GM23338 (cell line): ENCODE results near the gene ADCY3. TPM values are rescaled to one million over a fixed set of nuclear protein-coding genes. Genes with fewer than 3 reads are reported as not detected.

Experiments
- ATAC-seq: fragments of 200-7000 bp; cut with Tn5 transposase; 3 replicates; pipeline ENCODE4 v1.9.1; 2020
- DNase-seq: peaks from one replicate; pipeline ENCODE4 v3.0.0-alpha.2; 2015; ENCODE audit warnings: low spot score
- H2AFZ ChIP-seq: fragments of 200-600 bp; sonication (generic); 2 replicates; pipeline ENCODE4 v1.8.0; 2016; ENCODE audit warnings: antibody characterized with exemption, mild to moderate bottlenecking, moderate library complexity
- H3F3A ChIP-seq: fragments of 200-600 bp; sonication (generic); replicated peaks from 2 replicates; pipeline ENCODE4 v1.8.0; 2017; ENCODE audit warnings: antibody characterized with exemption, mixed run types, low read depth
- H3K27ac ChIP-seq: fragments of 200-600 bp; sonication (generic); 2 replicates; pipeline ENCODE4 v1.6.1; 2016; ENCODE audit warnings: low read depth
- H3K27me3 ChIP-seq: fragments of 200-600 bp; sonication (generic); 2 replicates; pipeline ENCODE4 v1.8.0; 2016; ENCODE audit warnings: mild to moderate bottlenecking, mixed run types, moderate library complexity; ENCODE audit not compliant: insufficient read depth
- H3K36me3 ChIP-seq: fragments of 200-600 bp; sonication (generic); 2 replicates; pipeline ENCODE4 v1.8.0; 2016; ENCODE audit warnings: mild to moderate bottlenecking; ENCODE audit not compliant: insufficient read depth
- H3K4me1 ChIP-seq: fragments of 200-600 bp; sonication (generic); 2 replicates; pipeline ENCODE4 v1.8.0; 2016; ENCODE audit warnings: mild to moderate bottlenecking, moderate library complexity; ENCODE audit not compliant: insufficient read depth
- H3K4me2 ChIP-seq: fragments of 200-600 bp; sonication (generic); 2 replicates; pipeline ENCODE4 v1.7.1; 2017; ENCODE audit warnings: mixed run types
- H3K4me3 ChIP-seq: fragments of 200-600 bp; sonication (generic); 2 replicates; pipeline ENCODE4 v1.6.1; 2016; ENCODE audit warnings: mixed run types
- H3K79me2 ChIP-seq: fragments of 200-600 bp; sonication (generic); replicated peaks from 2 replicates; pipeline ENCODE4 v1.8.0; 2017; ENCODE audit warnings: mild to moderate bottlenecking; ENCODE audit not compliant: insufficient read depth
- H3K9me2 ChIP-seq: fragments of 200-600 bp; sonication (generic); 2 replicates; pipeline ENCODE4 v1.8.0; 2017; ENCODE audit not compliant: insufficient read depth
- H4K20me1 ChIP-seq: fragments of 200-600 bp; sonication (generic); replicated peaks from 2 replicates; pipeline ENCODE4 v1.8.0; 2017; ENCODE audit warnings: mild to moderate bottlenecking; ENCODE audit not compliant: insufficient read depth
- H3K27ac Mint-ChIP-seq: 2 replicates; pipeline ENCODE4 v1.8.0; 2020; ENCODE audit warnings: inconsistent platforms, mild to moderate bottlenecking, moderate library complexity, mixed read lengths
- H3K27me3 Mint-ChIP-seq: 3 replicates; pipeline ENCODE4 v1.8.0; 2022; ENCODE audit warnings: low read depth, mild to moderate bottlenecking, moderate library complexity, mixed read lengths, inconsistent platforms; ENCODE audit not compliant: insufficient read depth, poor library complexity
- H3K36me3 Mint-ChIP-seq: 3 replicates; pipeline ENCODE4 v1.8.0; 2021; ENCODE audit warnings: low read depth, mild to moderate bottlenecking, inconsistent platforms, moderate library complexity, mixed read lengths
- H3K4me1 Mint-ChIP-seq: 3 replicates; pipeline ENCODE4 v1.8.0; 2020; ENCODE audit warnings: mild to moderate bottlenecking, inconsistent platforms, mixed read lengths
- H3K4me3 Mint-ChIP-seq: 3 replicates; pipeline ENCODE4 v1.8.0; 2021; ENCODE audit warnings: moderate library complexity, mild to moderate bottlenecking, inconsistent platforms, mixed read lengths
- H3K9me3 Mint-ChIP-seq: 3 replicates; pipeline ENCODE4 v1.8.0; 2020; ENCODE audit warnings: moderate library complexity, mild to moderate bottlenecking, inconsistent platforms, mixed read lengths
- CREB1 ChIP-seq: fragments of 250-450 bp; sonication (Bioruptor Pico); IDR thresholded peaks from 2 replicates; pipeline ENCODE4 v1.5.0; 2020; ENCODE audit warnings: low read depth, mild to moderate bottlenecking, moderate library complexity
- CTCF ChIP-seq, 2 experiments: fragments of 200-600 bp in 1 of 2; sonication (generic) in 1 of 2; conservative IDR thresholded peaks; 2 replicates each; pipeline versions ENCODE4 v1.5.1 to v1.6.1; 2016 to 2017; ENCODE audit warnings: antibody characterized with exemption in 2 of 2, low read depth in 2 of 2, mild to moderate bottlenecking in 2 of 2, moderate library complexity in 1 of 2
- ETS1 ChIP-seq: IDR thresholded peaks from 2 replicates; pipeline ENCODE4 v1.6.1; 2016; ENCODE audit warnings: antibody characterized with exemption
- EZH2 ChIP-seq: fragments of 200-600 bp; sonication (generic); IDR thresholded peaks from one replicate; pipeline ENCODE4 v1.8.0; 2017; ENCODE audit warnings: antibody characterized with exemption, mild to moderate bottlenecking, low read depth; ENCODE audit not compliant: unreplicated experiment
- EZH2phosphoT487 ChIP-seq: fragments of 200-600 bp; sonication (generic); IDR thresholded peaks from one replicate; pipeline ENCODE4 v1.8.1; 2018; ENCODE audit warnings: antibody characterized with exemption; ENCODE audit not compliant: unreplicated experiment
- JUNB ChIP-seq: IDR thresholded peaks from one replicate; pipeline ENCODE4 v1.6.1; 2016; ENCODE audit warnings: antibody characterized with exemption; ENCODE audit not compliant: unreplicated experiment
- NANOG ChIP-seq: IDR thresholded peaks from 2 replicates; pipeline ENCODE4 v1.6.1; 2016; ENCODE audit warnings: antibody characterized with exemption, borderline replicate concordance
- POLR2AphosphoS5 ChIP-seq: IDR thresholded peaks from 2 replicates; pipeline ENCODE4 v1.6.1; 2016; ENCODE audit warnings: antibody characterized with exemption, low read depth
- REST ChIP-seq: IDR thresholded peaks from one replicate; pipeline ENCODE4 v1.6.1; 2018; ENCODE audit warnings: antibody characterized with exemption; ENCODE audit not compliant: unreplicated experiment
- STAT1 ChIP-seq: IDR thresholded peaks from one replicate; pipeline ENCODE4 v1.6.1; 2016; ENCODE audit warnings: antibody characterized with exemption; ENCODE audit not compliant: unreplicated experiment
- ZNF114 ChIP-seq: fragments of 250-450 bp; sonication (Bioruptor Pico); IDR thresholded peaks from 2 replicates; pipeline ENCODE4 v1.5.0; 2020; ENCODE audit warnings: mild to moderate bottlenecking, moderate library complexity
- ZNF331 ChIP-seq: fragments of 250-450 bp; sonication (Bioruptor Pico); IDR thresholded peaks from 2 replicates; pipeline ENCODE4 v1.5.0; 2020; ENCODE audit warnings: low read depth, mild to moderate bottlenecking, moderate library complexity
- ZNF462 ChIP-seq: fragments of 250-450 bp; sonication (Bioruptor Pico); IDR thresholded peaks from 2 replicates; pipeline ENCODE4 v1.5.0; 2020; ENCODE audit warnings: mild to moderate bottlenecking, moderate library complexity
- polyA plus RNA-seq: library from polyadenylated mRNA; unstranded; fragments of >200 nt; fragmentation: Nextera tagmentation; extraction: Ambion mirVana; gene quantifications from 2 replicates; pipeline ENCODE4 v1.2.1, GENCODE V29; 2016
- total RNA-seq: library from RNA; depleted of rRNA; stranded (reverse); fragments of >200 nt; shearing (Covaris generic); gene quantifications from 2 replicates; pipeline ENCODE4 v1.2.3, GENCODE V29; 2014

The ADCY3 gene
- total and polyA plus RNA-seq, 2 experiments from 2014 or later = 9.7 to 32.4 TPM

- Histone ChIP-seq H3K27me3 (no peaks in the 10 kb centered on the region), H3K9me2 (no peaks in the 10 kb centered on the region), H3K4me2 (peak overlapping the region; percentile 94; the same call in 1 of the 2 replicates), H3K27ac (no peak overlapping the region), H2AFZ (no peak overlapping the region), H3K4me3 (no peak overlapping the region), H3K4me1 (peaks cover 27% of the 10 kb centered on the region), H3K36me3 (no peaks in the 10 kb centered on the region), H3K79me2 (peaks cover 30% of the 10 kb centered on the region), H4K20me1 (0 out of 2 replicates have a peak, but pooled peaks cover 12% of the 10 kb centered on the region), H3F3A (no peaks in the 10 kb centered on the region)
- no peak for ATAC-seq
- Mint-ChIP-seq H3K4me3 (no peak overlapping the region), H3K4me1 (peaks cover 26% of the 10 kb centered on the region), H3K27me3 (peaks cover 13% of the 10 kb centered on the region), H3K9me3 (no peaks in the 10 kb centered on the region), H3K27ac (no peak overlapping the region; the same call in 1 of the 2 replicates), H3K36me3 (peaks cover 29% of the 10 kb centered on the region)
- no peak for DNase-seq
- TF ChIP-seq JUNB = no peak
- TF ChIP-seq CTCF (conservative IDR thresholded peaks at IDR 0.05; ENCODE audit: low read depth in 2 of 2) = no peak
- TF ChIP-seq ETS1 = no peak
- no peak for TF ChIP-seq EZH2
- no peak for TF ChIP-seq ZNF462
- no peak for TF ChIP-seq EZH2phosphoT487
- no peak for TF ChIP-seq CREB1 (CRISPR knock-in tag)
- no peak for TF ChIP-seq ZNF331 (CRISPR knock-in tag)
- TF ChIP-seq STAT1 = no peak
- TF ChIP-seq REST = no peak
- no peak for TF ChIP-seq NANOG
- TF ChIP-seq POLR2AphosphoS5 = no peak
- TF ChIP-seq ZNF114 = no peak
These were observed 128.6 kb downstream of the ADCY3 start for GRCh38 chr2:24791452-24791851.
